OCI-LY7 (cell line): ENCODE data around the gene SENP2.

ENCODE experiments used
- EZH2phosphoT487 ChIP-seq: fragments of 200-600 bp; sonication (generic); IDR thresholded peaks from 2 replicates; pipeline ENCODE4 v1.6.1; 2018; ENCODE audit warnings: low read depth, borderline replicate concordance, mild to moderate bottlenecking, mixed run types, antibody characterized with exemption, low read length, moderate library complexity, mixed read lengths
- TF ChIP-seq, protein P1 (sequence below): fragments of 200-600 bp; sonication (generic); conservative IDR thresholded peaks from 2 replicates; pipeline ENCODE4 v1.5.1; 2014; ENCODE audit warnings: mild to moderate bottlenecking, antibody characterized with exemption, low read length, moderate library complexity, mixed read lengths

- TF ChIP-seq, protein P1, sequence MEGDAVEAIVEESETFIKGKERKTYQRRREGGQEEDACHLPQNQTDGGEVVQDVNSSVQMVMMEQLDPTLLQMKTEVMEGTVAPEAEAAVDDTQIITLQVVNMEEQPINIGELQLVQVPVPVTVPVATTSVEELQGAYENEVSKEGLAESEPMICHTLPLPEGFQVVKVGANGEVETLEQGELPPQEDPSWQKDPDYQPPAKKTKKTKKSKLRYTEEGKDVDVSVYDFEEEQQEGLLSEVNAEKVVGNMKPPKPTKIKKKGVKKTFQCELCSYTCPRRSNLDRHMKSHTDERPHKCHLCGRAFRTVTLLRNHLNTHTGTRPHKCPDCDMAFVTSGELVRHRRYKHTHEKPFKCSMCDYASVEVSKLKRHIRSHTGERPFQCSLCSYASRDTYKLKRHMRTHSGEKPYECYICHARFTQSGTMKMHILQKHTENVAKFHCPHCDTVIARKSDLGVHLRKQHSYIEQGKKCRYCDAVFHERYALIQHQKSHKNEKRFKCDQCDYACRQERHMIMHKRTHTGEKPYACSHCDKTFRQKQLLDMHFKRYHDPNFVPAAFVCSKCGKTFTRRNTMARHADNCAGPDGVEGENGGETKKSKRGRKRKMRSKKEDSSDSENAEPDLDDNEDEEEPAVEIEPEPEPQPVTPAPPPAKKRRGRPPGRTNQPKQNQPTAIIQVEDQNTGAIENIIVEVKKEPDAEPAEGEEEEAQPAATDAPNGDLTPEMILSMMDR: no peak
- TF ChIP-seq EZH2phosphoT487: no peak
Observed at GRCh38 chr3:185637388-185637787, 51.3 kb downstream of the SENP2 start.
